A549 (cell line): Measurements from ENCODE around the gene TRIOBP. TPM values are rescaled to one million over a fixed set of nuclear protein-coding genes. Genes with fewer than 3 reads are reported as not detected.

Experiments used
- ATAC-seq, 2 experiments: fragments of 200-7000 bp in 1 of 2; fragments of >200 bp in 1 of 2; cut with Nextera tagmentation in 1 of 2; cut with Tn5 transposase in 1 of 2; 3 replicates each; pipeline versions ENCODE4 v1.8.0 to v1.9.1; 2018 to 2020; ENCODE audit warnings: mild to moderate bottlenecking in 1 of 2, moderate library complexity in 1 of 2
- CTCF ChIA-PET: fragments of 300-600 bp; sonication (Branson Sonifier 250); formaldehyde crosslinking; extraction: SDS; loops from one replicate; lab custom pipeline; 2021; ENCODE audit warnings: antibody characterized with exemption, inconsistent platforms; lab: Yijun Ruan, JAX
- POLR2A ChIA-PET: fragments of 350-600 bp; formaldehyde crosslinking; extraction: SDS; loops from one replicate; lab custom pipeline; 2021; ENCODE audit warnings: antibody characterized with exemption, inconsistent platforms; lab: Yijun Ruan, JAX
- DNase-seq, 2 experiments: peaks; one replicate each; pipeline versions ENCODE4 v3.0.0 to v3.0.0-alpha.2; 2011 to 2016; ENCODE audit warnings: low read depth in 1 of 2, low spot score in 1 of 2
- FAIRE-seq: peaks from 2 replicates; lab custom pipeline; 2011; peaks lifted over from hg19 to GRCh38; lab: Jason Lieb, UNC
- H3K27ac ChIP-seq, 2 experiments: fragments of >200 bp; sonication (Bioruptor Twin); formaldehyde crosslinking; 3 replicates each; pipeline ENCODE4 v1.5.1; 2016 to 2017
- H3K4me1 ChIP-seq: fragments of >200 bp; sonication (Bioruptor Twin); formaldehyde crosslinking; 3 replicates; pipeline ENCODE4 v1.6.1; 2016
- H3K4me2 ChIP-seq: fragments of >200 bp; sonication (Bioruptor Twin); formaldehyde crosslinking; 3 replicates; pipeline ENCODE4 v1.6.1; 2016
- H3K4me3 ChIP-seq: fragments of >200 bp; sonication (Bioruptor Twin); formaldehyde crosslinking; 3 replicates; pipeline ENCODE4 v1.5.1; 2016
- H3K9me3 ChIP-seq: fragments of >200 bp; sonication (Bioruptor Twin); formaldehyde crosslinking; 3 replicates; pipeline ENCODE4 v1.6.1; 2016
- GATA3 ChIP-seq: IDR thresholded peaks from 2 replicates; pipeline ENCODE4 v1.6.1; 2012; ENCODE audit warnings: borderline replicate concordance
- HOXB5 ChIP-seq: fragments of 250-450 bp; sonication (Bioruptor Pico); IDR thresholded peaks from 2 replicates; pipeline ENCODE4 v1.5.0; 2020; ENCODE audit warnings: mild to moderate bottlenecking, moderate library complexity
- JUNB ChIP-seq: fragments of >200 bp; sonication (Bioruptor Twin); formaldehyde crosslinking; IDR thresholded peaks from 2 replicates; pipeline ENCODE4 v1.6.1; 2016
- MAFK ChIP-seq: fragments of 450-650 bp; IDR thresholded peaks from 2 replicates; pipeline ENCODE4 v1.6.1; 2014; ENCODE audit not compliant: partially characterized antibody
- MYC ChIP-seq: IDR thresholded peaks from 2 replicates; pipeline ENCODE4 v1.6.1; 2012; ENCODE audit warnings: mild to moderate bottlenecking, inconsistent platforms, low read length, improper control_type of control experiment, borderline replicate concordance
- NR3C1 ChIP-seq: fragments of >200 bp; sonication (Bioruptor Twin); formaldehyde crosslinking; IDR thresholded peaks from 3 replicates; pipeline ENCODE4 v1.6.1; 2017
- PHF8 ChIP-seq: fragments of 200-600 bp; sonication (generic); IDR thresholded peaks from 2 replicates; pipeline ENCODE4 v1.6.1; 2016; ENCODE audit warnings: low read depth, mild to moderate bottlenecking, antibody characterized with exemption, moderate library complexity, borderline replicate concordance
- RARB ChIP-seq: fragments of 250-450 bp; sonication (Bioruptor Pico); IDR thresholded peaks from 2 replicates; pipeline ENCODE4 v1.8.0; 2021; ENCODE audit warnings: mild to moderate bottlenecking, moderate library complexity
- SMC3 ChIP-seq: fragments of >200 bp; sonication (Bioruptor Twin); formaldehyde crosslinking; IDR thresholded peaks from 3 replicates; pipeline ENCODE4 v1.6.1; 2018; ENCODE audit warnings: inconsistent platforms
- ZC3H11A ChIP-seq: fragments of 450-650 bp; IDR thresholded peaks from 2 replicates; pipeline ENCODE4 v1.6.1; 2014; ENCODE audit warnings: antibody characterized with exemption, mild to moderate bottlenecking
- ZNF302 ChIP-seq: fragments of 250-450 bp; sonication (Bioruptor Pico); IDR thresholded peaks from 2 replicates; pipeline ENCODE4 v1.9.0; 2021; ENCODE audit warnings: inconsistent platforms, mild to moderate bottlenecking, moderate library complexity
- WGBS: methylation state at CpG from one replicate; pipeline ENCODE4 v1.1.6; 2017; ENCODE audit errors: missing lambda C conversion rate; 5-methylcytosine and 5-hydroxymethylcytosine counted together
- polyA plus RNA-seq, 4 experiments: library from polyadenylated mRNA; depleted of rRNA in 3 of 4; stranded (reverse); fragments of >200 nt; fragmentation: RNase III in 1 of 4; extraction: RNeasy Plus Mini Kit Qiagen cat#74134 plus additional on column Dnase treatment in 1 of 4; gene quantifications; 2 replicates in 3 of 4; 3 replicates in 1 of 4; pipeline ENCODE4 v1.2.3, GENCODE V29; 2011 to 2017
- TF ChIP-seq, protein P1 (sequence below): fragments of 250-450 bp; sonication (Bioruptor Pico); IDR thresholded peaks from 2 replicates; pipeline ENCODE4 v1.5.0; 2021; ENCODE audit warnings: mild to moderate bottlenecking, moderate library complexity, borderline replicate concordance
- TF ChIP-seq, protein P2 (sequence below): IDR thresholded peaks from 2 replicates; pipeline ENCODE4 v1.6.1; 2012; ENCODE audit warnings: low read depth, borderline replicate concordance
- TF ChIP-seq, protein P3 (sequence below): fragments of >200 bp; sonication (Bioruptor Twin); formaldehyde crosslinking; IDR thresholded peaks from 3 replicates; pipeline ENCODE4 v1.6.1; 2016
- TF ChIP-seq, protein P4 (sequence below): fragments of 250-450 bp; sonication (Bioruptor Pico); IDR thresholded peaks from 2 replicates; pipeline ENCODE4 v1.5.0; 2020; ENCODE audit warnings: low read depth, mild to moderate bottlenecking, moderate library complexity

TRIOBP gene
- polyA plus RNA-seq, 2 of the 4 experiments (the other 2 are of a cell fraction), result 15.7 to 26.0 TPM

DNA sequence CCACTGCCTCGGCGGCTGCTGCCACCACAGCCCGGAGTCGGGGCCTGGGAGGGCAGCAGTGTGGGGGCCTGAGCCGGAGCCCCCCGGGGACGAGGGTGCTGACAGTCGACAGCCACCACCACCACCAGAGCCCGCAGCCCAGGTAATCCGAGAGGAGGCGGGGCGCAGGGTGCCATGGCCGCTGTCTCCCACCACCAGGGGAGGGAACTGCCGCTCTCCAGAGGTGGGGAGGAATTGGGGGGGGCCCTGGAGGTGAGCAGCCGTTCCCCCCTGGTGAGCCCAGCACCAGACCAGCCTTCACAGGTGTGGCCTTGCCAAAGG is 12.6 kb downstream of the TRIOBP start (continued):
- TF ChIP-seq, protein P1, sequence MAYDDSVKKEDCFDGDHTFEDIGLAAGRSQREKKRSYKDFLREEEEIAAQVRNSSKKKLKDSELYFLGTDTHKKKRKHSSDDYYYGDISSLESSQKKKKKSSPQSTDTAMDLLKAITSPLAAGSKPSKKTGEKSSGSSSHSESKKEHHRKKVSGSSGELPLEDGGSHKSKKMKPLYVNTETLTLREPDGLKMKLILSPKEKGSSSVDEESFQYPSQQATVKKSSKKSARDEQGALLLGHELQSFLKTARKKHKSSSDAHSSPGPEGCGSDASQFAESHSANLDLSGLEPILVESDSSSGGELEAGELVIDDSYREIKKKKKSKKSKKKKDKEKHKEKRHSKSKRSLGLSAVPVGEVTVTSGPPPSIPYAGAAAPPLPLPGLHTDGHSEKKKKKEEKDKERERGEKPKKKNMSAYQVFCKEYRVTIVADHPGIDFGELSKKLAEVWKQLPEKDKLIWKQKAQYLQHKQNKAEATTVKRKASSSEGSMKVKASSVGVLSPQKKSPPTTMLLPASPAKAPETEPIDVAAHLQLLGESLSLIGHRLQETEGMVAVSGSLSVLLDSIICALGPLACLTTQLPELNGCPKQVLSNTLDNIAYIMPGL, result no peak
- no peak for TF ChIP-seq MYC

DNA sequence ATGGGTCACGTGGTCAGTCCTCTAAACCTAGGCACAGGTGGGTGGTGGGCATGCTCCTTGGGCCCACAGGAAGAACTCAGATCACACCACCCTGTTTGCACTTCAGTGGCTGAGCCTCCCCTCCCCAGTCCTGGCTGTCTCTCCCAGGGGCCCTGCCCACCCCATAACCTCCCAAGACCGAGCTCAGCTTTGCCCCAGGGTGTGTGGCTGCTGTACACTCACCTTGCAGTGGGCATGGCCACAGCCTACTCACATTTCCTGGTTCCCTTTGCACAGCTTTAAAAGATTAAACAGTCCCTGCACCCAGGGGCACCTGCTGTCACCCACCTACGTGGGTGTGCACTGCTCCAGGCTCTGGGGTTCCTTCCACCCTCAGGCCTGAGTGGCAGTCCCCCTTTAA is 13.8 kb downstream of the TRIOBP start:
- WGBS, result 92% methylated on average over 2 of the region's 3 CpGs
- ChIA-PET CTCF (interaction anchor here (0.6 to 2.7 kb wide), 4 partner anchors 13 to 67 kb away, joined by 3 to 9 read pairs (median 5); no protein-coding TSS in a partner anchor), POLR2A (no interaction called here)
- ATAC-seq (no peak; a peak in 1 of 6 replicates), DNase-seq (no peak), FAIRE-seq (no peak)
- Histone ChIP-seq H3K4me1 (no peaks in the 10 kb centered on the region), H3K9me3 (no peaks in the 10 kb centered on the region), H3K4me3 (no peak overlapping the region), H3K27ac (no peak overlapping the region), H3K4me2 (no peak overlapping the region)
- TF ChIP-seq NR3C1, result no peak
- no peak for TF ChIP-seq PHF8
- TF ChIP-seq RARB, result no peak
- TF ChIP-seq, protein P1, result no peak

DNA sequence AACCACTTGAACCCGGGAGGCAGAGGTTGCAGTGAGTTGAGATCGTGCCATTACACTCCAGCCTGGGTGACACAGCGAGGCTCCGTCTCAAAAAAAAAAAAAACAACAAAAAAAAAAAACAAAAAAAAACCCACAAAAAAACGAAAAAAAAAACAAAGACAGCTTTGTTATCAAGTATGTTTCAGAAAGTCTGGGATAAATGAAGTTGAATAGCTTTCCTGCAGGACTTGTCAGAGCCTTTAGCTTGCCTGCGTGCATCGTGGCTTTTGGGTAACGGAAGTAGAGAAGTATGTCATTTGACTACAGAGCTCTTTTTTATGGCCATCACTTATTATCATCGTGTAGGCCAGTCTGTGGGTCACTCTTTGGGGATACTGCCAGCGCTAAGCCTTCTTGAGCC is 14.6 kb downstream of the TRIOBP start:
- ATAC-seq (no peak), DNase-seq (no peak), FAIRE-seq (no peak)
- Histone ChIP-seq H3K4me1 (no peaks in the 10 kb centered on the region), H3K9me3 (no peaks in the 10 kb centered on the region), H3K4me2 (no peak overlapping the region), H3K27ac (no peak overlapping the region), H3K4me3 (no peak overlapping the region)
- ChIA-PET CTCF (interaction anchor here (1.1 to 2.2 kb wide), 4 partner anchors 14 to 81 kb away, joined by 3 to 6 read pairs (median 4); no protein-coding TSS in a partner anchor), POLR2A (interaction anchor here (0.6 kb wide), 2 partner anchors 23 to 32 kb away, joined by 3 to 4 read pairs; no protein-coding TSS in a partner anchor)
- TF ChIP-seq MAFK (no peak), GATA3 (no peak), HOXB5 (CRISPR knock-in tag) (no peak), RARB (no peak)
- TF ChIP-seq, protein P2, sequence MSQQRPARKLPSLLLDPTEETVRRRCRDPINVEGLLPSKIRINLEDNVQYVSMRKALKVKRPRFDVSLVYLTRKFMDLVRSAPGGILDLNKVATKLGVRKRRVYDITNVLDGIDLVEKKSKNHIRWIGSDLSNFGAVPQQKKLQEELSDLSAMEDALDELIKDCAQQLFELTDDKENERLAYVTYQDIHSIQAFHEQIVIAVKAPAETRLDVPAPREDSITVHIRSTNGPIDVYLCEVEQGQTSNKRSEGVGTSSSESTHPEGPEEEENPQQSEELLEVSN, result no peak
- WGBS, result 78% methylated on average over 10 of the region's 10 CpGs

DNA sequence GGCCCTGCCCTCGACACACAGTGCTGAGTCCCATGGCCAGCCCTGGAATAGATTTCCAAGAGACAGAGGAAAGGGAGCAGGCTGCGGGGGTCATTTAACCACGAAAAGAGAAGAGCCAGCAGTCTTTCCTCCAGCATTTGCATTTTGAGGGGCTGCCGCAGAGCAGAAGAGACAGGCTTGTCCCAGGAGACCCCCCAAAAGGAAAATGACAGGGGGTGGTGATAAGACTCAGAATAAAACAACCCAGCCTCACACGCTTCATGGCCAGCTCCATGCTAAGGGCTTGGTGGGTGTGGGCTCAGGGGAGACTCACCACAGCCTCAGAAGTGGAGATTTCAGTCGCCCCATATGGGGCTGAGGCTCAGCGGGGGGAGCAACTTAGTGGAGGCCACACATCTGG is 16.9 kb downstream of the TRIOBP start:
- no peak for ATAC-seq

DNA sequence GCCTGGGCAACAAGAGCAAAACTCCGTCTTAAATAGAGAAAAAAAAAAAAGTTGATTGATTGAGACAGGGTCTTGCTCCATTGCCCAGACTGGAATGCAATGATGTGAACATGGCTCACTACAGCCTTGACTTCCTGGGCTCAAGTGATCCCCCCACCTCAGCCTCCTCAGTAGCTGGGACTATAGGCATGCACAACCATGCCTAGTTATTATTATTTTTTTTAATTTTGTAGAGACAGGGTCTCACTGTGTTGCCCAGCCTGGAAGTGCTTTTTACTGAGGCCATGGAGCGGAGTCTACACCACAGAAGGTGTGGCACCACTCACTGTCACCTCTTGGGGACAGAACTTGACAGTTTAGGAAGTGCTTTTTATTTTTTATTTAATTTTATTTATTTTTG is 17.8 kb downstream of the TRIOBP start:
- no peak for ATAC-seq
- H3K9me3 ChIP-seq, result no peaks in the 10 kb centered on the region
- no peak overlapping the region for H3K4me3 ChIP-seq
- DNase-seq, result no peak
- H3K27ac ChIP-seq, result no peak overlapping the region
- POLR2A ChIA-PET, result no interaction called here
- TF ChIP-seq ZC3H11A (no peak), HOXB5 (CRISPR knock-in tag) (no peak), JUNB (no peak), RARB (no peak), MAFK (no peak), SMC3 (no peak)
- TF ChIP-seq, protein P1, result no peak
- TF ChIP-seq, protein P3, sequence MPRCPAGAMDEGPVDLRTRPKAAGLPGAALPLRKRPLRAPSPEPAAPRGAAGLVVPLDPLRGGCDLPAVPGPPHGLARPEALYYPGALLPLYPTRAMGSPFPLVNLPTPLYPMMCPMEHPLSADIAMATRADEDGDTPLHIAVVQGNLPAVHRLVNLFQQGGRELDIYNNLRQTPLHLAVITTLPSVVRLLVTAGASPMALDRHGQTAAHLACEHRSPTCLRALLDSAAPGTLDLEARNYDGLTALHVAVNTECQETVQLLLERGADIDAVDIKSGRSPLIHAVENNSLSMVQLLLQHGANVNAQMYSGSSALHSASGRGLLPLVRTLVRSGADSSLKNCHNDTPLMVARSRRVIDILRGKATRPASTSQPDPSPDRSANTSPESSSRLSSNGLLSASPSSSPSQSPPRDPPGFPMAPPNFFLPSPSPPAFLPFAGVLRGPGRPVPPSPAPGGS, result no peak
- TF ChIP-seq, all 56 proteins: peak for 0
- CTCF ChIA-PET, result interaction anchor here (0.8 kb wide), 1 partner anchor 71 kb away, joined by 4 read pairs; no protein-coding TSS in a partner anchor
- Histone ChIP-seq H3K4me2 (no peak overlapping the region), H3K4me1 (no peaks in the 10 kb centered on the region)
- 87% methylated on average over 2 of the region's 2 CpGs for WGBS
- no peak for FAIRE-seq

More for the DNA sequence above, 16.9 kb downstream of the TRIOBP start:
- TF ChIP-seq ZNF302, result no peak
- TF ChIP-seq, protein P4, sequence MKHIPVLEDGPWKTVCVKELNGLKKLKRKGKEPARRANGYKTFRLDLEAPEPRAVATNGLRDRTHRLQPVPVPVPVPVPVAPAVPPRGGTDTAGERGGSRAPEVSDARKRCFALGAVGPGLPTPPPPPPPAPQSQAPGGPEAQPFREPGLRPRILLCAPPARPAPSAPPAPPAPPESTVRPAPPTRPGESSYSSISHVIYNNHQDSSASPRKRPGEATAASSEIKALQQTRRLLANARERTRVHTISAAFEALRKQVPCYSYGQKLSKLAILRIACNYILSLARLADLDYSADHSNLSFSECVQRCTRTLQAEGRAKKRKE, result no peak
- WGBS, result 97% methylated on average over 5 of the region's 7 CpGs
- ChIA-PET CTCF (interaction anchor here (0.8 to 2.1 kb wide), 2 partner anchors 10 to 71 kb away, joined by 4 to 8 read pairs; no protein-coding TSS in a partner anchor), POLR2A (no interaction called here)
- no peaks in the 10 kb centered on the region for H3K4me1 ChIP-seq
- no peaks in the 10 kb centered on the region for H3K9me3 ChIP-seq
- no peak overlapping the region for H3K4me2 ChIP-seq
- no peak overlapping the region for H3K27ac ChIP-seq
- FAIRE-seq, result no peak
- DNase-seq, result no peak
- no peak overlapping the region for H3K4me3 ChIP-seq
